Fibroblast of lung (primary cell): Measurements from ENCODE around the gene CBFB.

ENCODE experiments used
- EZH2 ChIP-seq: IDR thresholded peaks from 2 replicates; pipeline ENCODE4 v1.5.1; 2012; ENCODE audit warnings: low read length, control low read depth, mild to moderate bottlenecking; ENCODE audit errors: missing control alignments
- TF ChIP-seq, protein P1 (sequence below), 2 donors: IDR thresholded peaks in 1 of 2; conservative IDR thresholded peaks in 1 of 2; 1 replicate in 1 of 2; 2 replicates in 1 of 2; pipeline ENCODE4 v1.5.1; 2011 to 2012; ENCODE audit warnings: low read length in 2 of 2, control low read depth in 1 of 2, inconsistent platforms in 1 of 2, low read depth in 1 of 2, mild to moderate bottlenecking in 1 of 2

GRCh38 chr16:67101311-67102082 is 72.5 kb downstream of the CBFB start:
- TF ChIP-seq EZH2: no peak
- TF ChIP-seq, protein P1, sequence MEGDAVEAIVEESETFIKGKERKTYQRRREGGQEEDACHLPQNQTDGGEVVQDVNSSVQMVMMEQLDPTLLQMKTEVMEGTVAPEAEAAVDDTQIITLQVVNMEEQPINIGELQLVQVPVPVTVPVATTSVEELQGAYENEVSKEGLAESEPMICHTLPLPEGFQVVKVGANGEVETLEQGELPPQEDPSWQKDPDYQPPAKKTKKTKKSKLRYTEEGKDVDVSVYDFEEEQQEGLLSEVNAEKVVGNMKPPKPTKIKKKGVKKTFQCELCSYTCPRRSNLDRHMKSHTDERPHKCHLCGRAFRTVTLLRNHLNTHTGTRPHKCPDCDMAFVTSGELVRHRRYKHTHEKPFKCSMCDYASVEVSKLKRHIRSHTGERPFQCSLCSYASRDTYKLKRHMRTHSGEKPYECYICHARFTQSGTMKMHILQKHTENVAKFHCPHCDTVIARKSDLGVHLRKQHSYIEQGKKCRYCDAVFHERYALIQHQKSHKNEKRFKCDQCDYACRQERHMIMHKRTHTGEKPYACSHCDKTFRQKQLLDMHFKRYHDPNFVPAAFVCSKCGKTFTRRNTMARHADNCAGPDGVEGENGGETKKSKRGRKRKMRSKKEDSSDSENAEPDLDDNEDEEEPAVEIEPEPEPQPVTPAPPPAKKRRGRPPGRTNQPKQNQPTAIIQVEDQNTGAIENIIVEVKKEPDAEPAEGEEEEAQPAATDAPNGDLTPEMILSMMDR (conservative IDR thresholded peaks at IDR 0.05 in 1 of 2, IDR thresholded peaks at IDR 0.05 in 1 of 2; ENCODE audit: low read depth in 1 of 2, low read length in 2 of 2): no peak
